Urinary bladder (tissue), 4 donors: Measurements from ENCODE around the gene CRTC1. TPM values are rescaled to one million over a fixed set of nuclear protein-coding genes. Genes with fewer than 3 reads are reported as not detected.
"Not testable (repeated sequence)": the region's sequence is repeated elsewhere in the genome, so short reads cannot be mapped to it uniquely, and the experiment has no call there.

Source experiments
- DNase-seq: peaks from one replicate; pipeline ENCODE4 v3.0.0-alpha.2; 2015; ENCODE audit errors: extremely low spot score
- H3K27ac ChIP-seq: one replicate; pipeline ENCODE4 v1.5.1; 2013; ENCODE audit warnings: low read depth, mild to moderate bottlenecking, moderate library complexity
- H3K36me3 ChIP-seq: one replicate; pipeline ENCODE4 v1.6.1; 2013; ENCODE audit warnings: mild to moderate bottlenecking, moderate library complexity; ENCODE audit not compliant: insufficient read depth
- H3K4me1 ChIP-seq: one replicate; pipeline ENCODE4 v1.6.1; 2013; ENCODE audit warnings: mild to moderate bottlenecking, moderate library complexity; ENCODE audit not compliant: insufficient read depth
- H3K4me3 ChIP-seq: one replicate; pipeline ENCODE4 v1.5.1; 2013; ENCODE audit warnings: low read depth, low read length
- WGBS: extraction: QIAGEN DNeasy Blood & Tissue Kit; methylation state at CpG from one replicate; pipeline ENCODE4 v1.1.7; 2013; 5-methylcytosine and 5-hydroxymethylcytosine counted together
- polyA plus RNA-seq: library from polyadenylated mRNA; stranded (reverse); fragments of 200-250 nt; gene quantifications from one replicate; pipeline ENCODE4 v1.2.3, GENCODE V29; 2013
- total RNA-seq: library from RNA; depleted of rRNA; stranded (reverse); fragments of >200 nt; gene quantifications from one replicate; pipeline ENCODE4 v1.2.3, GENCODE V29; 2014
- donor health status: healthy with polysubstance abuse.
- donor health status: healthy.

The CRTC1 gene
- total and polyA plus RNA-seq, 2 donors: 4.8 to 13.6 TPM

GRCh38 chr19:18802354-18802753 is 118.9 kb downstream of the CRTC1 start:
- H3K4me1 ChIP-seq: no peaks in the 10 kb centered on the region
- no peak overlapping the region for H3K27ac ChIP-seq
- WGBS: 73% methylated on average over 11 of the region's 11 CpGs
- H3K36me3 ChIP-seq: no peaks in the 10 kb centered on the region
- no peak for DNase-seq
- no peak overlapping the region for H3K4me3 ChIP-seq

DNA sequence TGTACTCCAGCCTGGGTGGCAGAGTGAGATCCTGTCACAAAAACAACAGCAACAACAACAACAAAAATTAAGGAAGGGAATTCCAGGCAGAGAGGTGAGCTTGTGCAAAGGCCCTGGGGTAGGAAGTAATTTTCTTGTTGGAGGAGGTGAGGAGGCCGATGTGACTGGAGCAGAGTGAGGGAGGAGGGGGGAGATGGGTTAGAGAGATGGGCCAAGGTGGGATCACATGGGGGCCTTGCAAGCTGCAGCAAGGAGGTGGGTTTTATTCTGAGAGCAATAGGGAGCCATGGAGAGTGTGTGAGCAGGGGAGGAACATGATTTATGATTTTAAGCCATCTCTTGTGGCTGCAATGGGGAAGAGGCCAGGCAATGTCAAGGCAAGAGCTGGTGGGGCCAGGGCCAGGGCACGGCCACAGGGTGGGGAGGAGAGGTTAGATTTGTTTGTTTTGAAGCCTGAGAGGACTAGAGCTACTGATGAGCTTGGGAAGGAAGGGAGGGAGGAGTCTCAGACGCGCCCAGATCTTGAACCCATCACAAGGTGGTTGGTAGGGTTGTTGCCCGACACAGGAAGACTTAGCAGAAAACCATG is 120.2 kb downstream of the CRTC1 start:
- Histone ChIP-seq H3K27ac (no peak overlapping the region), H3K4me3 (no peak overlapping the region), H3K4me1 (no peaks in the 10 kb centered on the region), H3K36me3 (no peaks in the 10 kb centered on the region)
- WGBS: 91% methylated on average over 5 of the region's 5 CpGs
- DNase-seq: no peak

DNA sequence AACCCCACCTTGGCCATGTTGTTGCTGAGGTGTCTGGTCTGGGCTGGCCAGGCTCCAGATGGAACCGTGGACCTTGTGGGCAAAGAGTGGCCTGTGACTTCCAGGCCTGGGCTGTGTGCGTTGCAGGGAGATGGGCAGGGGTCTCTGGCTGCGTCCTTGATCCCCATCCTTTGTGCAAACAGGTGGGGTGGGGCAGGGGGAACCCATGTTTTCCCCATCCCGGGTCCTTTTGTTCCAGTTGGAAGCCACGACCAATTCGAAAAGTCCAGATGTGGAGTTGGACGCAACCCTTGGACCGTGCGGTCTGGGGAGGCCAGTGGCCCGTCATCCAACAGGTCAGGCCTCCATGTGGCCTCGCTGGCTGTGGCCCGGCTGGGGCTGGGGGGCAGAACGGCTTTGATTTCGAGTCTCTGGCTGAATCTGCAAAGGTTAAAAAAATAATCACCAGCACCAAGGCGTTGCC is 120.7 kb downstream of the CRTC1 start:
- H3K36me3 ChIP-seq: no peaks in the 10 kb centered on the region
- WGBS: 91% methylated on average over 15 of the region's 15 CpGs
- no peak overlapping the region for H3K27ac ChIP-seq
- no peak overlapping the region for H3K4me3 ChIP-seq
- DNase-seq: no peak
- H3K4me1 ChIP-seq: no peaks in the 10 kb centered on the region

DNA sequence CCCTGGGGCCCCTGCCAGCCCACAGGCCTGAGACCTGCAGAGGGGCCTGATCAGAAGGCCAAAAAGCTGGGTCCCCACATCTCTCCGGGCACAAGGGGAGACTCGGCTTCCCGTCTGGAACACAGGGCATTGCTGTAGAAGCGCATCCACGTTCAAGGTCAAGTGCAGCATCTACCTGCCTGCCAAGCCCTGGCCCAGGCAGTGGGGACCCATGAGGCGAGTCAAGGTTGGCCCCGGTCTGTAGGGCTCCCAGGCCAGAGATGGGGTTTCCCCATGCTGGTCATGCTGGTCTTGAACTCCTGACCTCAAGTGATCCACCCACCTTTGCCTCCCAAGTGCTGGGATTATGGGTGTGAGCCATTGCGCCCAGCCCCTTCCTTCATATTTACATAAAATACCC is 121.2 kb downstream of the CRTC1 start:
- Histone ChIP-seq H3K27ac (no peak overlapping the region), H3K4me3 (no peak overlapping the region), H3K4me1 (no peaks in the 10 kb centered on the region), H3K36me3 (no peaks in the 10 kb centered on the region)
- no peak for DNase-seq
- 93% methylated on average over 8 of the region's 8 CpGs for WGBS

DNA sequence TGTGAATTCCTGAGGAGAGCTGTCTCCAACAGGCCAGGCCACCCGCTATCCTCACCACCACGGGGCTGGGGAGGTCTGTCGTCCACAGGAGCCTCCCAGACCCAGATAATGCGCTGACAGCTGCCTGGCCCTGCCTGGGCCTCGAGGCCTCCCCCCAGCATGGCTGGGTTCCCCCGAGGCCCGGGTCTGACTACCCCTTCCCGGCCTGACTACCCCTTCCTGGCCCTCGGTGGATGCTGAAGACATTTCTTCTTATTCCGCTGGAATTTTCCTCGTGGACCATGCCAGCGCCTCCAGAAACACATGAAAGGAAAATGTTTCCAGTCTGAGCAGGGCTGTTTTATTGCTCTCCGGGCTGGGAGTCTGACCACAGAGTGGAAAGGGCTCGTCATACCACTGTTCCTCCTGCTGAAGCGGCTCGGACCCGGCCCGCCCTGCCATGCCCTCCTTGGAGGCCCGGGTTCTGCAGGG is 124.4 kb downstream of the CRTC1 start:
- Histone ChIP-seq H3K4me3 (no peak overlapping the region), H3K4me1 (no peaks in the 10 kb centered on the region), H3K36me3 (no peaks in the 10 kb centered on the region), H3K27ac (no peak overlapping the region)
- no peak for DNase-seq
- 33% methylated on average over 19 of the region's 19 CpGs for WGBS

DNA sequence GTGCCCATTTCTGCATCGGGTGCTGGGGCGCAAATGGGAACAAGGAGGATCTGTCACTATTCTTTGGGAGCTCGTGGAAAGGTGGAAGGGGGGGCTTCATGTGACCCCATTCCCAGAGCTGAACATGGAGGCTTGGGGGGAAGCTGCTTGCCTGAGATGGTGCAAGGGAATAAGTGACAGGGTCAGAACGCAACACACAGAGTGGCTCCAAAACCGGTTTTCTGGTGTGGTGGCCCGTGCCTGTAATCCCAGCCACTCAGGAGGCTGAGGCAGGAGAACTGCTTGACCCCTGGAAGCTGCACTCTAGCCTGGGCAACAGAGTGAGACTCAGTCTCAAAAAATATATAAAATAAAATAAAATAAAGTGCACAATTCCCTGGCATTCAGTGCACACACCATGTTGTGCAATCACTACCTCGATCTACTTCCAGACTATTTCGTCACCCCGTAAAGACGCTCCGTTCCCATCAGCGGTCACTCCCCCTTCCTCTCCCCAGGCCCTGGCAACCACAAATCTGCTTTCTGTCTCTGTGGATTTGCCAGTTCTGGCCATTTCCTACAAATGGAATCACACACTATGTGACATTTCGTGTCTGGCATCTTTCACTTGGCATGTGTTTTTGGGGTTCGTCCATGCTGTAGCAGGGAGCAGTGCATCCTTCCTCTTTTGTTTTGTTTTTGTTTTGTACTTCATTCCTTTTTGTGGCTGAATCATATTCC is 125.8 kb downstream of the CRTC1 start:
- no peak for DNase-seq
- no peak overlapping the region for H3K27ac ChIP-seq
- H3K4me3 ChIP-seq: no peak overlapping the region
- H3K4me1 ChIP-seq: no peaks in the 10 kb centered on the region
- 48% methylated on average over 14 of the region's 14 CpGs for WGBS
- no peaks in the 10 kb centered on the region for H3K36me3 ChIP-seq

DNA sequence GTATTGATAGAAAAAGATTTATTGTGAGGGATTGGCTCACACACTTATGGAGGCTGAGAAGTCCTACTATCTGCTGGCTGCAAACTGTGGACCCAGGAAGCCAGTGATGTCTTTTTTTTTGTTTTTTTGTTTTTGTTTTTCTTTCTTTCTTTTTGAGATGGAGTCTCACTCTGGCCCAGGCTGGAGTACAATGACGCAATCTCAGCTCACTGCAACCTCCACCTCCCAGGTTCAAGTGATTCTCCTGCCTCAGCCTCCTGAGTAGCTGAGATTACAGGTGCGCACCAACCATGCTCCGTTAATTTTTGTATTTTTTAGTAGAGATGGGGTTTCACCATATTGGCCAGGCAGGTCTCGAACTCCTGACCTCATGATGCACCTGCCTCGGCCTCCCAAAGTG is 128.2 kb downstream of the CRTC1 start:
- DNase-seq, H3K27ac ChIP-seq, H3K36me3 ChIP-seq, H3K4me3 ChIP-seq, H3K4me1 ChIP-seq: not testable (repeated sequence)
- WGBS: 96% methylated on average over 5 of the region's 5 CpGs

DNA sequence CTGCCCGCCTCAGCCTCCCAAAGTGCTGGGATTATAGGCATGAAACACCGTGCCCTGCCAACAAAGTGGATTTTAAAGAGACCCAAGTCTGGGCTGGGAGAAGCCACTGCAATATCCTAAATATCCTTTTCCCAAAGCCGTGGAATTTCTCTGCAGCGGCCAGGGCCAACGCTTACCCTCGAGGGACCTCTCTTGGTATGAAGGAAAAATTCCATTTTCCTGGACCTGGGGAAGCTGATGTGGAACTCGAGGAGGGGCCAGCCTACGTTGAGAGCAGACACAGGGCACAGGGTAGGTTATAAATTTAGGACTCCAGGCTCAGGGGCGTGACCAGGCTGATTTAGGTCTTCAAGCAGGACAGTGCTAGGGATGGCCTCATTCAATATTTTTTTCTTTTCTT is 130.6 kb downstream of the CRTC1 start:
- no peak overlapping the region for H3K4me3 ChIP-seq
- no peaks in the 10 kb centered on the region for H3K4me1 ChIP-seq
- H3K27ac ChIP-seq: no peak overlapping the region
- WGBS: 29% methylated on average over 9 of the region's 9 CpGs
- no peaks in the 10 kb centered on the region for H3K36me3 ChIP-seq
- DNase-seq: no peak

GRCh38 chr19:18815673-18816072 is 132.2 kb downstream of the CRTC1 start:
- H3K27ac ChIP-seq: no peak overlapping the region
- no peak for DNase-seq
- no peaks in the 10 kb centered on the region for H3K4me1 ChIP-seq
- no peak overlapping the region for H3K4me3 ChIP-seq
- WGBS: 84% methylated on average over 5 of the region's 5 CpGs
- H3K36me3 ChIP-seq: no peaks in the 10 kb centered on the region

- 89% methylated on average over 4 of the region's 4 CpGs for WGBS
Measured at GRCh38 chr19:18816645-18817044, 133.2 kb downstream of the CRTC1 start.

DNA sequence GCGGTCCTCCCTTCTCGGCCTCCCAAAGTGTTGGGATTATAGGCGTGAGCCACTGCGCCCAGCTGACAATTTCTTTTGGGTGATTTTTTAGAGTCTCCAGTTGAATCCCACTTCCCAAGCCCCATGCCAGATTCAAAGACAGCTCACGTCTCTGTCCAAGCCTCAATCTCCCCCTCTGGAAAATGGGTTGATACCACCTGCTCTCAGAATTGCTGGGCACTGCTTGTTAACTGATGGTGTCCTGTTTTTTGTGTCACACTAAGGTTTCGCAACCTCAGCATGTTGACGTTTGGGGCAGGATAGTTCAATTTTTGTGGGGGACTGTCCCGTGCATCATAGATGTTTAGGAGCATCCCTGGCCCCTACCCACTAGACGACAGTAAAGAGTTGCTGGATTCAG is 134.1 kb downstream of the CRTC1 start:
- DNase-seq: no peak
- 79% methylated on average over 9 of the region's 9 CpGs for WGBS
- H3K27ac ChIP-seq: no peak overlapping the region
- H3K36me3 ChIP-seq: no peaks in the 10 kb centered on the region
- H3K4me1 ChIP-seq: no peaks in the 10 kb centered on the region
- H3K4me3 ChIP-seq: no peak overlapping the region

More at GRCh38 chr19:18816645-18817044, 133.2 kb downstream of the CRTC1 start:
- not testable (repeated sequence) for H3K4me1 ChIP-seq, H3K4me3 ChIP-seq, H3K36me3 ChIP-seq, H3K27ac ChIP-seq, DNase-seq

DNA sequence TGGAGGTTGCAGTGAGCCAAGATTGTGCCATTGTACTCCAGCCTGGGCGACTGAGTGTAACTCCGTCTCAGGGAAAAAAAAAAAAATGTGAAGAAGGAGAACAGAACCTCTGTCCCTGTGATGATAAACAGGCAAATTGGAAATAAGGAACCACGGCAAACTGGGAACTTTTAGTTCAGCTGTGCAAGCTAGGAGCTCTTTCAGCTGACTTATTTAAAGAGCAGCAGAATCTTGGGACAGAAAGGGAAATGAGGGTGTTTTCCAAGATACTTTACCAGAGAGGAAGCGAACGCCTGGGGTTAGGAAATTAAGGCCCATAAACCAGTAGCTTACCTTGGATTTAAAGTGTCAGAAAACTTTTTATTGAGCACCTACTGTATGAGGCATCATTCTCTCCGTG is 145.3 kb downstream of the CRTC1 start:
- Histone ChIP-seq H3K36me3 (no peaks in the 10 kb centered on the region), H3K4me1 (no peaks in the 10 kb centered on the region), H3K27ac (no peak overlapping the region), H3K4me3 (no peak overlapping the region)
- DNase-seq: no peak
- WGBS: 53% methylated on average over 6 of the region's 6 CpGs

DNA sequence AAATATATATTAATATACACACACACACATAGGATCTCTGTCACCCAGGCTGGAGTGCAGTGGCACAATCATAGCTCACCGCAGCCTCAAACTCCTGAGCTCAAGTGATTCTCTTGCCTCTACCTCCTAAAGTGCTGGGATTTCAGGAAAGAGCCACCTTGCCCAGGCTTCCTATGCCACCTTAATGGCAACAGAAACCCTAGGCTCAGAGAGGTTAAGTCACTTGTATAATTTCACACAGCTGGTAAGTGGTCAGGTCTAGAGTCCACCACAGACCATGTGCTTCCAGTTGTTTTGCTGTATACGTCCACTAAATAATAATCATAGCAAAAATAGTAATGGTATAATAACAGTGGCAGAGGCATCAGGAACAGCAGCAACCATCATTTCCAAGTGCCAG is 147.0 kb downstream of the CRTC1 start:
- WGBS: 83% methylated on average over 2 of the region's 2 CpGs

DNA sequence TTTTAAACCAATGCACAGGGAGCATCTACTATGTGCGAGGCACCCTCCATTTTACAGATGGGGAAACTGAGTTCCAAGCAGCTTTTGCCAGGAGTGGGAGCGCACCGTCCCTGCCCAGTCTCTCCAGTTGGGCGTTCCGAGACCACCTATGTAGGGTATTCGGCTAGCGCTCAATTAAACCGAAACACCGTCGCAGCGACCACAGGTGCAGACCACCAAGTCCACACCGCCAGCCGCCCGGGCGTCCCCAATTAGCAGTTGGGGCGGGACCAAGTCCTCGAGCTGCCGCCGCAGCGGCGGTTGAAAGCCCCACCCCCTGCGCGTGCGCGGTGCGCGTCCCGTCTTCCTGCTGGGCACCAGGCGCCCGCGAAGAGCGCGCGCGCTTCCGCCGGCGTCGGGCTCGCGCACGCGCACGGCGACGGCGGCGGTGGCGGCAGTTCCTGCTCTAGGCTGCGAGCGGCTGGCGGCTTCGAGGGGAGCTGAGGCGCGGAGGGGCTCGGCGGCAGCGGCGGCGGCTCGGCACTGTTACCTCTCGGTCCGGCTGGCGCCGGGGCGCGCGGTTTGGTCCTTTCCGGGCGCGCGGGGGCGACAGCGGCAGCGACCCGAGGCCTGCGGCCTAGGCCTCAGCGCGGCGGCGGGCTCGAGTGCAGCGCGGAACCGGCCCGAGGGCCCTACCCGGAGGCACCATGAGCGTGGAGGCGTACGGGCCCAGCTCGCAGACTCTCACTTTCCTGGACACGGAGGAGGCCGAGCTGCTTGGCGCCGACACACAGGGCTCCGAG is 148.2 kb downstream of the CRTC1 start, which contains the start of gene UPF1:
TSS of gene UPF1 (plus strand) at position 436 of the 782 bp plus-strand sequence. CDS start at position 687, 251 bp downstream.
- DNase-seq: peak; percentile 68
- H3K4me1 ChIP-seq: no peaks in the 10 kb centered on the region

More for the DNA sequence above, 147.0 kb downstream of the CRTC1 start:
- no peak overlapping the region for H3K4me3 ChIP-seq
- no peak overlapping the region for H3K27ac ChIP-seq
- no peaks in the 10 kb centered on the region for H3K36me3 ChIP-seq
- DNase-seq: no peak
- H3K4me1 ChIP-seq: no peaks in the 10 kb centered on the region

More for the DNA sequence above, 148.2 kb downstream of the CRTC1 start, which contains the start of gene UPF1:
- H3K4me3 ChIP-seq: peak within 1 kb of the TSS; percentile 92
- under 1% methylated on average over 96 of the region's 96 CpGs for whole genome bisulfite sequencing
- H3K36me3 ChIP-seq: no peaks in the 10 kb centered on the region
- peak within 1 kb of the TSS; percentile 73 for H3K27ac ChIP-seq
